ENCODE results near the gene SFR1.

DNA sequence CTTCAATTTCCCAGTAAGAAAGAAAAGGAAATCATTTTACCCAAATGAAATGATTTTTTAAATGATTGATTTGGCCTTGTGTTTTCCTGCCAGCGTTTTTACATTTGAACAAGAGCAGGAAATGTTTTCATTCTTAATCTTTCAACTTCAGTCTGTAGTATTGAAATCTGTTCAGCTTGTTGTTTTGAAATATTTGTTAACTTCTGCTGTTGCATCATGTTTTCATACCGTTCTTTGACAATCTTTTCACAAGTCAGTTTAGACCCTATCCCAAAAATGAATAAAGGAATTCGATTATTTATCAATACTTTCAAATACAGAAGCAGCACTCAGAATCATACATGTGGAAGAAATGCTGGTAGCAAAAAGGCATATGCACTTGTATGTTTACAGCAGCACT, 8.1 kb downstream of the SFR1 start:
- TF ChIP-seq, protein P1, sequence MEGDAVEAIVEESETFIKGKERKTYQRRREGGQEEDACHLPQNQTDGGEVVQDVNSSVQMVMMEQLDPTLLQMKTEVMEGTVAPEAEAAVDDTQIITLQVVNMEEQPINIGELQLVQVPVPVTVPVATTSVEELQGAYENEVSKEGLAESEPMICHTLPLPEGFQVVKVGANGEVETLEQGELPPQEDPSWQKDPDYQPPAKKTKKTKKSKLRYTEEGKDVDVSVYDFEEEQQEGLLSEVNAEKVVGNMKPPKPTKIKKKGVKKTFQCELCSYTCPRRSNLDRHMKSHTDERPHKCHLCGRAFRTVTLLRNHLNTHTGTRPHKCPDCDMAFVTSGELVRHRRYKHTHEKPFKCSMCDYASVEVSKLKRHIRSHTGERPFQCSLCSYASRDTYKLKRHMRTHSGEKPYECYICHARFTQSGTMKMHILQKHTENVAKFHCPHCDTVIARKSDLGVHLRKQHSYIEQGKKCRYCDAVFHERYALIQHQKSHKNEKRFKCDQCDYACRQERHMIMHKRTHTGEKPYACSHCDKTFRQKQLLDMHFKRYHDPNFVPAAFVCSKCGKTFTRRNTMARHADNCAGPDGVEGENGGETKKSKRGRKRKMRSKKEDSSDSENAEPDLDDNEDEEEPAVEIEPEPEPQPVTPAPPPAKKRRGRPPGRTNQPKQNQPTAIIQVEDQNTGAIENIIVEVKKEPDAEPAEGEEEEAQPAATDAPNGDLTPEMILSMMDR (conservative IDR thresholded peaks at IDR 0.05): no peak
- no peak for TF ChIP-seq ZFX (IDR thresholded peaks at IDR 0.05)
